ENCODE data around the gene EPM2AIP1.

EPM2AIP1 gene

GRCh38 chr3:36944641-36945270 lies 48.2 kb downstream of the EPM2AIP1 start, which contains the start of gene TRANK1:
Gene TRANK1, minus strand, starts transcription at chr3:36945054. Its CDS starts 245 bp downstream, at chr3:36944809.
- DNase-seq, result peak; percentile 40

- DNase-seq, result peak; percentile 70
These were observed 48.8 kb downstream of the EPM2AIP1 start for GRCh38 chr3:36944012-36944640.

GRCh38 chr3:36943601-36944000 lies 49.3 kb downstream of the EPM2AIP1 start:
- no peak for DNase-seq

GRCh38 chr3:36942638-36943248 lies 50.2 kb downstream of the EPM2AIP1 start:
- DNase-seq, result no peak

GRCh38 chr3:36941658-36942057 lies 51.3 kb downstream of the EPM2AIP1 start:
- DNase-seq, result no peak

GRCh38 chr3:36941162-36941561 lies 51.8 kb downstream of the EPM2AIP1 start:
- no peak for DNase-seq

GRCh38 chr3:36937492-36937891 lies 55.4 kb downstream of the EPM2AIP1 start:
- DNase-seq, result no peak
